Hepatocyte (in vitro differentiated cells): Measurements from ENCODE around the gene HECTD2. TPM values are rescaled to one million over a fixed set of nuclear protein-coding genes. Genes with fewer than 3 reads are reported as not detected.
A peak's percentile ranks its signal among the peaks of the same experiment; 100 is the strongest.

ENCODE experiments used
- DNase-seq: peaks from one replicate; pipeline ENCODE4 v3.0.0-alpha.2; 2016; ENCODE audit warnings: low spot score
- H2AFZ ChIP-seq: fragments of 200-600 bp; sonication (generic); 2 replicates; pipeline ENCODE4 v1.6.0; 2016; ENCODE audit warnings: antibody characterized with exemption, mild to moderate bottlenecking
- H3K27ac ChIP-seq: fragments of 200-600 bp; sonication (generic); 2 replicates; pipeline ENCODE4 v1.5.1; 2016; ENCODE audit warnings: mild to moderate bottlenecking
- H3K27me3 ChIP-seq: fragments of 200-600 bp; sonication (generic); 2 replicates; pipeline ENCODE4 v1.6.1; 2016
- H3K36me3 ChIP-seq: fragments of 200-600 bp; sonication (generic); replicated peaks from 2 replicates; pipeline ENCODE4 v1.5.1; 2016; ENCODE audit warnings: low read depth; ENCODE audit not compliant: insufficient read depth
- H3K4me1 ChIP-seq: fragments of 200-600 bp; sonication (generic); 2 replicates; pipeline ENCODE4 v1.5.1; 2016; ENCODE audit warnings: mild to moderate bottlenecking, moderate library complexity; ENCODE audit not compliant: insufficient read depth
- H3K4me2 ChIP-seq: fragments of 200-600 bp; sonication (generic); 2 replicates; pipeline ENCODE4 v1.6.0; 2016
- H3K4me3 ChIP-seq: fragments of 200-600 bp; sonication (generic); 2 replicates; pipeline ENCODE4 v1.5.1; 2016; ENCODE audit warnings: mild to moderate bottlenecking
- H3K79me2 ChIP-seq: fragments of 200-600 bp; sonication (generic); 2 replicates; pipeline ENCODE4 v1.6.0; 2017; ENCODE audit warnings: mild to moderate bottlenecking
- H3K9me2 ChIP-seq: fragments of 200-600 bp; sonication (generic); replicated peaks from 2 replicates; pipeline ENCODE4 v1.6.0; 2017; ENCODE audit warnings: mild to moderate bottlenecking; ENCODE audit not compliant: insufficient read depth
- H3K9me3 ChIP-seq: fragments of 200-600 bp; sonication (generic); 2 replicates; pipeline ENCODE4 v1.5.1; 2016; ENCODE audit warnings: low read depth, mild to moderate bottlenecking
- H4K20me1 ChIP-seq: fragments of 200-600 bp; sonication (generic); 2 replicates; pipeline ENCODE4 v1.6.0; 2016; ENCODE audit warnings: mild to moderate bottlenecking; ENCODE audit not compliant: insufficient read depth, poor library complexity, severe bottlenecking
- CTCF ChIP-seq: fragments of 200-600 bp; sonication (generic); IDR thresholded peaks from 2 replicates; pipeline ENCODE4 v1.5.1; 2016; ENCODE audit warnings: antibody characterized with exemption, mild to moderate bottlenecking; ENCODE audit not compliant: poor library complexity
- EZH2 ChIP-seq: fragments of 200-600 bp; sonication (generic); IDR thresholded peaks from 2 replicates; pipeline ENCODE4 v1.6.1; 2016; ENCODE audit warnings: antibody characterized with exemption, mild to moderate bottlenecking, borderline replicate concordance
- EZH2phosphoT487 ChIP-seq: fragments of 200-600 bp; sonication (generic); IDR thresholded peaks from one replicate; pipeline ENCODE4 v1.6.1; 2018; ENCODE audit warnings: antibody characterized with exemption, mild to moderate bottlenecking, low read depth, moderate library complexity; ENCODE audit not compliant: unreplicated experiment, severe bottlenecking
- WGBS: methylation state at CpG from one replicate; pipeline ENCODE4 v1.1.6; 2016; ENCODE audit warnings: low lambda C conversion rate; ENCODE audit errors: missing lambda C conversion rate; 5-methylcytosine and 5-hydroxymethylcytosine counted together
- polyA plus RNA-seq: library from polyadenylated mRNA; unstranded; fragments of >200 nt; fragmentation: Nextera tagmentation; extraction: Ambion mirVana; gene quantifications from 2 replicates; pipeline ENCODE4 v1.2.1, GENCODE V29; 2016
- total RNA-seq: library from RNA; depleted of rRNA; stranded (reverse); fragments of >200 nt; gene quantifications from 2 replicates; pipeline ENCODE4 v1.2.3, GENCODE V29; 2014

Gene HECTD2
- total and polyA plus RNA-seq, 2 experiments from 2014 or later: 9.0 to 25.0 TPM

- Histone ChIP-seq H2AFZ (no peak overlapping the region), H3K4me3 (no peak overlapping the region), H3K9me2 (no peaks in the 10 kb centered on the region), H3K27ac (peak overlapping the region; percentile 45), H3K36me3 (no peaks in the 10 kb centered on the region), H3K9me3 (no peaks in the 10 kb centered on the region), H4K20me1 (no peaks in the 10 kb centered on the region), H3K27me3 (no peaks in the 10 kb centered on the region), H3K79me2 (no peaks in the 10 kb centered on the region), H3K4me1 (peaks cover 8% of the 10 kb centered on the region), H3K4me2 (no peak overlapping the region)
- no peak for DNase-seq
- WGBS: 91% methylated on average over 1 of the region's 1 CpG
- no peak for TF ChIP-seq EZH2
- no peak for TF ChIP-seq EZH2phosphoT487
- no peak for TF ChIP-seq CTCF
Measured at GRCh38 chr10:91512458-91512857, 102.3 kb downstream of the HECTD2 start.

GRCh38 chr10:91513598-91514424, 103.7 kb downstream of the HECTD2 start:
- no peaks in the 10 kb centered on the region for H3K36me3 ChIP-seq
- TF ChIP-seq CTCF (no peak), EZH2phosphoT487 (no peak), EZH2 (no peak)
- H3K27ac ChIP-seq: no peak overlapping the region
- no peak for DNase-seq
- H3K4me3 ChIP-seq: no peak overlapping the region
- no peak overlapping the region for H2AFZ ChIP-seq
- no peaks in the 10 kb centered on the region for H3K9me3 ChIP-seq
- H3K4me2 ChIP-seq: no peak overlapping the region
- H4K20me1 ChIP-seq: no peaks in the 10 kb centered on the region
- no peaks in the 10 kb centered on the region for H3K79me2 ChIP-seq
- H3K9me2 ChIP-seq: no peaks in the 10 kb centered on the region
- WGBS: 93% methylated on average over 2 of the region's 2 CpGs
- H3K27me3 ChIP-seq: no peaks in the 10 kb centered on the region
- peaks cover 8% of the 10 kb centered on the region for H3K4me1 ChIP-seq

- Histone ChIP-seq H3K36me3 (no peaks in the 10 kb centered on the region), H3K9me2 (no peaks in the 10 kb centered on the region), H4K20me1 (no peaks in the 10 kb centered on the region), H3K9me3 (no peaks in the 10 kb centered on the region), H3K4me1 (peaks cover 8% of the 10 kb centered on the region), H3K4me3 (no peak overlapping the region), H2AFZ (no peak overlapping the region), H3K27ac (no peak overlapping the region), H3K27me3 (no peaks in the 10 kb centered on the region), H3K79me2 (no peaks in the 10 kb centered on the region), H3K4me2 (no peak overlapping the region)
- DNase-seq: no peak
- WGBS: 93% methylated on average over 1 of the region's 1 CpG
- TF ChIP-seq EZH2: no peak
- no peak for TF ChIP-seq CTCF
- TF ChIP-seq EZH2phosphoT487: no peak
Measured at GRCh38 chr10:91514787-91515186, 104.6 kb downstream of the HECTD2 start.
